ENCODE data around the gene HMGXB3. TPM values are rescaled to one million over a fixed set of nuclear protein-coding genes. Genes with fewer than 3 reads are reported as not detected.

The HMGXB3 gene
- total RNA-seq, 1 experiment from 2014 or later = 19.9 TPM

GRCh38 chr5:150060471-150060870 lies 59.9 kb downstream of the HMGXB3 start:
- in situ Hi-C loops (cut with HindIII; ENCODE audit: low pct_unique_long_range_greater_than_20kb, low sequenced_read_pairs) = no loop called here
- no peak for DNase-seq (ENCODE audit: low read depth)

GRCh38 chr5:150061538-150061995 lies 61.0 kb downstream of the HMGXB3 start:
- DNase-seq (ENCODE audit: low read depth) = no peak
- in situ Hi-C loops (cut with HindIII; ENCODE audit: low pct_unique_long_range_greater_than_20kb, low sequenced_read_pairs) = no loop called here

- DNase-seq (ENCODE audit: low read depth) = no peak
- in situ Hi-C loops (cut with HindIII; ENCODE audit: low pct_unique_long_range_greater_than_20kb, low sequenced_read_pairs) = no loop called here
Observed at GRCh38 chr5:150062216-150062922, 61.8 kb downstream of the HMGXB3 start.

- in situ Hi-C loops (cut with HindIII; ENCODE audit: low pct_unique_long_range_greater_than_20kb, low sequenced_read_pairs) = no loop called here
- DNase-seq (ENCODE audit: low read depth) = no peak
Observed at GRCh38 chr5:150063638-150064037, 63.1 kb downstream of the HMGXB3 start.

GRCh38 chr5:150064681-150065220 lies 64.2 kb downstream of the HMGXB3 start:
- no peak for DNase-seq (ENCODE audit: low read depth)
- in situ Hi-C loops (cut with HindIII; ENCODE audit: low pct_unique_long_range_greater_than_20kb, low sequenced_read_pairs) = no loop called here

- no peak for DNase-seq (ENCODE audit: low read depth)
- in situ Hi-C loops (cut with HindIII; ENCODE audit: low pct_unique_long_range_greater_than_20kb, low sequenced_read_pairs) = no loop called here
Observed at GRCh38 chr5:150065346-150065745, 64.8 kb downstream of the HMGXB3 start.

GRCh38 chr5:150065886-150066285 lies 65.3 kb downstream of the HMGXB3 start:
- in situ Hi-C loops (cut with HindIII; ENCODE audit: low pct_unique_long_range_greater_than_20kb, low sequenced_read_pairs) = no loop called here
- DNase-seq (ENCODE audit: low read depth) = no peak

GRCh38 chr5:150066436-150066835 lies 65.9 kb downstream of the HMGXB3 start:
- DNase-seq (ENCODE audit: low read depth) = no peak
- in situ Hi-C loops (cut with HindIII; ENCODE audit: low pct_unique_long_range_greater_than_20kb, low sequenced_read_pairs) = no loop called here

GRCh38 chr5:150066901-150067396 lies 66.4 kb downstream of the HMGXB3 start:
- in situ Hi-C loops (cut with HindIII; ENCODE audit: low pct_unique_long_range_greater_than_20kb, low sequenced_read_pairs) = no loop called here
- no peak for DNase-seq (ENCODE audit: low read depth)

- in situ Hi-C loops (cut with HindIII; ENCODE audit: low pct_unique_long_range_greater_than_20kb, low sequenced_read_pairs) = no loop called here
- no peak for DNase-seq (ENCODE audit: low read depth)
Observed at GRCh38 chr5:150067405-150067960, 66.9 kb downstream of the HMGXB3 start.

- in situ Hi-C loops (cut with HindIII; ENCODE audit: low pct_unique_long_range_greater_than_20kb, low sequenced_read_pairs) = no loop called here
- no peak for DNase-seq (ENCODE audit: low read depth)
Observed at GRCh38 chr5:150068071-150068470, 67.5 kb downstream of the HMGXB3 start.

GRCh38 chr5:150068472-150068871 lies 67.9 kb downstream of the HMGXB3 start:
- no peak for DNase-seq (ENCODE audit: low read depth)
- in situ Hi-C loops (cut with HindIII; ENCODE audit: low pct_unique_long_range_greater_than_20kb, low sequenced_read_pairs) = no loop called here

GRCh38 chr5:150068961-150069645 lies 68.6 kb downstream of the HMGXB3 start:
- in situ Hi-C loops (cut with HindIII; ENCODE audit: low pct_unique_long_range_greater_than_20kb, low sequenced_read_pairs) = no loop called here
- no peak for DNase-seq (ENCODE audit: low read depth)

- in situ Hi-C loops (cut with HindIII; ENCODE audit: low pct_unique_long_range_greater_than_20kb, low sequenced_read_pairs) = no loop called here
- DNase-seq (ENCODE audit: low read depth) = no peak
Observed at GRCh38 chr5:150069672-150070627, 69.4 kb downstream of the HMGXB3 start.

GRCh38 chr5:150070821-150071220 lies 70.3 kb downstream of the HMGXB3 start:
- no peak for DNase-seq (ENCODE audit: low read depth)

GRCh38 chr5:150073086-150073625 lies 72.6 kb downstream of the HMGXB3 start:
- in situ Hi-C loops (cut with HindIII; ENCODE audit: low pct_unique_long_range_greater_than_20kb, low sequenced_read_pairs) = no loop called here

More at GRCh38 chr5:150070821-150071220, 70.3 kb downstream of the HMGXB3 start:
- in situ Hi-C loops (cut with HindIII; ENCODE audit: low pct_unique_long_range_greater_than_20kb, low sequenced_read_pairs) = no loop called here

GRCh38 chr5:150073677-150074076 lies 73.1 kb downstream of the HMGXB3 start:
- in situ Hi-C loops (cut with HindIII; ENCODE audit: low pct_unique_long_range_greater_than_20kb, low sequenced_read_pairs) = no loop called here
- DNase-seq (ENCODE audit: low read depth) = no peak

More at GRCh38 chr5:150073086-150073625, 72.6 kb downstream of the HMGXB3 start:
- no peak for DNase-seq (ENCODE audit: low read depth)

- no peak for DNase-seq (ENCODE audit: low read depth)
- in situ Hi-C loops (cut with HindIII; ENCODE audit: low pct_unique_long_range_greater_than_20kb, low sequenced_read_pairs) = no loop called here
Observed at GRCh38 chr5:150075233-150075632, 74.7 kb downstream of the HMGXB3 start.

Data from Caki2 (cell line).